NCI-H146 treated with DMSO at 0.1 percent for 48 hours (cell line): Measurements from ENCODE around the gene SINHCAF.
"Not testable (repeated sequence)": the region's sequence is repeated elsewhere in the genome, so short reads cannot be mapped to it uniquely, and the experiment has no call there.

Experiments used
- DNase-seq: peaks from one replicate; lab custom pipeline; 2025; ENCODE audit not compliant: unreplicated experiment; lab: John Stamatoyannopoulos, UW

Gene SINHCAF

GRCh38 chr12:31325877-31326631 lies at the start of gene SINHCAF:
Gene SINHCAF (minus strand): TSS chr12:31326150. CDS start chr12:31298204, 27,946 bp downstream.
- peak; percentile 99 for DNase-seq

- not testable (repeated sequence) for DNase-seq
These were observed 49.5 kb upstream of the SINHCAF start for GRCh38 chr12:31375422-31375821.

- no peak for DNase-seq
These were observed 45.3 kb upstream of the SINHCAF start for GRCh38 chr12:31371256-31371620.

DNA sequence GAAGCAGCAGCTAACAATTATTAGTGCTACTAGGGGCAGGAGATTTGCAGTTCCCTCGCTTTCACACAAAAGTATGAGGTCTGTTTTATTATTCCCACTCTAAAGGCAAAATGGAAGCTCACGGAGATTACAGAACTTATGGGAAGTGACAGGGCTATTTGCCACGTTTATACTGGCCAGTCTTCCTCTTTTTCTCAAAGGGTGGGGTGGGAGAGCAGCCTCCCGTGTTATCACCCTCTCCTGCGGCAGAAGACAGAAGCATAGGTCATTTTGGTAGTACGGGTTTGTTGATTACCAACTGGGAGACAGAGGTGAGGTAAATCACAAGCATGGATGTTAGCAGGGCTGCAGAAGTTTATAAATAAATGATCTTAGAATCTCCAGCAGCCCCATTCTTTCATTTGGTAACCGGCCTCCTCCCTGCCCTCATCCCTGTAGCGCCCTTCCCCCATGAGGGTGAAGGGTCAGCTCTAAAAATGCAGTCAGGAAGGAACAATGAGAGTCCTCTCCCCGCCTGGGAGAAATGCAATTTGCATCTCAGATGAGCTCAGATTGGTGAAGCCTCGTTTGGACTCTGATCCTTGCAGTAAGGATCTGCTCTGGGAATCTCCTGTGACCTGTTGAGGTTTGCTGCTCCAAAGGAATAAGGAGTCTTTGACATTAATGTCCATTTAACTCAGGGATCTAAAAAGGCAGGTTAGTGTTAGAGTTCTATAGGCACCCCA lies 44.7 kb upstream of the SINHCAF start:
- DNase-seq = no peak

GRCh38 chr12:31369712-31370521 lies 44.0 kb upstream of the SINHCAF start:
- no peak for DNase-seq

DNA sequence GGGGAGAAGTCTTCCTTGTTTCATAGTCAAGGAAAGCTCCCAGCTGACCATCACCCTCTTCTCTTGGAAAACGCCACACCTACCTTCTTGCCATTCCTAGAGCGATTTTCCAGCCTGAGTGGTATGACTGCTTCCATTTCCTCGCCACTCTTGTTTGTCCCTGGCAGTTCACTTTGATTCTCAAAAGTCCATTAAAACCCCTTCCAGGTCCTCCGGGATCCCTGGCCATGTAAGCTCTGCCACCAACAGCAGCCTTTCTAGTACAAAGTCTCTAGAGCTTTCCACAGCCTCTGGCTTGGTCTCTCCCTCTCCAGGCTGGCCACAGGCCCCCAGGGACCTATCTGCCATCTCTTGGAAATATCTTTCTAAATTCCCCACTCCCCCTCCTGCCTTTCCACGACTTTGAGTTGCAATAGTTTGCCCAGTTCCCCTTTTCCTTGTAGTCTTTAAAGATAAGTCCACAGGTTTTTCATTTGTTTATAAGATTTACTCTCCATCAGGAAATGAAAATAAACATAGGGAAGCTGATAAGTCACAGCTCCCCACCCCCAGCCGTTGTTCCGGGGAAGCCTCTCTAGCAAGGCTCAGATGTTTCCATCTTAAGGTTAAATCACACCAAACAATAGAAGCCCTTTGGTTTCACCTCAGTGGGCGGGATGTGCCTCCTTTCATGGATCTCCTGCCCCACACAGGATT lies 42.9 kb upstream of the SINHCAF start:
- DNase-seq = no peak

GRCh38 chr12:31366104-31366621 lies 40.2 kb upstream of the SINHCAF start:
- no peak for DNase-seq

DNA sequence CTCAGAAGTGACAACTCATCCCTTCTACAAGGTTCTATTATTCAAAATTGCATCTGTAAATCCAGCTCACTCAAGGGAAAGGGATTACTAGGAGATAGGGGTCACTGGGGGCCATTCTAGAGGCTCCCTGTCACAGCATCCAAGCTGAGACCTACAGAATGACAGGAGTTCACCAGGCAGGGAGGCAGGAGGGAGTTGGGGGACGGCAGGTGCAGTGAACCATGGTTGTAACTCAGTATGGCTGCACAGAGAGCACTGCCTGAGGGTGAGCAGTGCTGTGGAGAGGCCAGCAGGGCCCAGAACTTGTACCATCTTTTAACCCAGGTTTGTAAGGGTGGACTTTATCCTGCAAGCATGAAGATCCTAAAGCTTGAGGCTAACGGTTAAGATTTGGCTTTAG lies 37.9 kb upstream of the SINHCAF start:
- no peak for DNase-seq

DNA sequence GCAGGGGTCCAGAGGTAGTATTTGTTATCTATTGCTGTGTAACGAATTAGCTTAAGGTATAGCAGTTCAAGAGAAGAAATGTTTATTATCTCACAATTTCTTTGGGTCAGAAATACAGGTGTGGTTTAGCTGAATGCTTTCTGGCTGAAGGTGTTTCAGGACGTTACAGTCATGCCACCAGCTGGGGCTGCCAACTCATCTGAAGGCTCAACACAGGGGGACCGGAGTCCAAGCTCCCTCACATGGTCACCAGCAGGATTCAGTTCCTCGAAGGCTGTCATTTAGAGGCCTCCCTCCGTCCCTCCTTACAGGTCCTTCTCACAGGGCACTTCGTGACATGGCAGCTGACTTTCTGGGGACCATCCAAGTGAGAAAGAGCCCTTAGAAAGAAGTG lies 37.5 kb upstream of the SINHCAF start:
- no peak for DNase-seq

GRCh38 chr12:31362759-31363415 lies 36.9 kb upstream of the SINHCAF start:
- peak; percentile 76 for DNase-seq

DNA sequence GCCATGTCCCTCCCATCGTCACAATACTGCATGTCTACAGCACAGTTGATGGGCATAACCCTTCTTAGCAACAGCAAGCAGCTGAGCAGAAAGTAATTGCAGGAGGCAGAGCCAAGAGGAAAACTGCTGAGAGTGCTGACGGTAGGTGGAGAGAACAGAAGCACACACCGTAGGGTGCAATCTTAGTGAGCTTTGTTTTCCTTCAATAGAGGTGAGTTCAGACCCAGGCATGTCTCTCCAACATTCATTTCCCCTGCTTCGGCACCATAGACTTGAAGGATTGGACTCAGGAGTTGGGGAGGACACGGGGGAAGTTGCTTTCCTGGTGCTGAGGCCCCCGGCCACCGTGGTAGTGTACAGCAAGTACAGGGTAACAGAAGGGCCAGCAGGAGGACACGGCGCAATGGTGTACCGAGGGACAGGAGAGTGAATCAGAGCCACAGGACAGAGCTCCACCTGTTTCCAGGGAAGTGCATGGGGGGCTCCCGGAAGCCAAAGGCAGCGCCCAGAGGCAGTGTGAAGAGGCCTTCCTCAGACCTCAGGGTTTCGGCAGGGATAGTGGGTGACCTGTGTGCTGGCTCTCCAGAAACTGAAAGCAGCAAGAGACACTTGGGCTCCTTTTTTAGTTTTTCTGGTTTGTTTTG lies 36.3 kb upstream of the SINHCAF start:
- peak; percentile 88 for DNase-seq

GRCh38 chr12:31361730-31362114 lies 35.8 kb upstream of the SINHCAF start:
- no peak for DNase-seq

DNA sequence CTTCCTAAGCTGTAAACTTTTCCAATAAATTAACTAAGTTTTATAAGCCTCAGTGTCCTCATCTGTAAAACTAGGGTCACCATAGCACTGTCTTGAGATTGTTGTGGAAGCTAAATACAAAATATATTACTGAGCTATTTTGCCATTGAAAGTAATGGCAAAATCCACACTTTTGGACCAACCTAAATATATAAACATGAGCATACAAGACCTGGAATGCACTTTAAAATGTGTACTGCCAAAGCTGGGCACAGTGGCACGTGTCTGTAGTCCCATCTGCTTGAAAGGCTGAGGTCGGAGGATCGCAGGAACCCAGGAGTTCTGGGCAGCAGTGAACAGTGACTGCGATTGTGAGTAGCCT lies 29.8 kb upstream of the SINHCAF start:
- no peak for DNase-seq

DNA sequence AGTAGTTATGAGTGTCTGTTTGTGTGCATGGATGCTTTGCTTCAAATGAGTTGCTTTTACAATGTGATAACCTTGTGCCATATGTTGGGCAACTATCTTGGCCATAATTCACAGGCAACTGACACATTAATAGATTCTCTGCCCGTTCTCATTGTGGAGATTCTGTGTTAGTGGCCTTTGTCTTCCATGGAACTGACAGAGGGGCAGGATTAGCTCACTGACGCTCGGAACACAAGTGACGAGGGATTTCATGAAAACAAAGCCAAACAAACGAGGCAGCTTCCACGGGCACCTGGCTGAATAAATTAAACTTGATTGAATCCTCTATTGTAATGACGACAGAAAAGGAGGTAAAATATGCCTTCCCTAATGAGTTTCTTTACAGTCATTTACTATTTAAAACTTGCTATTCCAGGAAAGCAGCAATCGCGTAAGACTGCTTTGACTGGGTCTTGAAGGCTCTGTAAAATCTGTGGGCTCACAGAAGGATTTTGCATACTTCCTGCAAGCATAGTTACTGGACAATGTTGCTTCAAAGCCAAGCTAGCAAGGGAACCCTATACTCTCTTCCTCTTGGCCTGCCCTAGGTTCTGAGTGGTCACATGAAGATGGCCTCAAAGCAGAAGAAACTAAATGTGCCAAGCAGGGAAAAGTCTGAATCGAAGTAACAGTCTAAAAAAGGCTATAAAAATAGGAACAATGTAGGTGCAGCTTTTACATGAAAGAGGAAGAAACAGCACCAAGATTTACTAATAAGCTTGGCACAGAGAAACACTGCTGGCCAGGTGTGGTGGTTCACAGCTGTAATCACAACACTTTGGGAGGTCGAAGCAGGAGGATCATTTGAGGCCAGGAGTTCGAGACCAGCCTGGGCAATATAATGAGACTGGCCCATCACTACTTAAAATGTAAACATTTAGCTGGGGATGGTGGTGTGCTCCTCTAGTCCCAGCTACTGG lies 28.1 kb upstream of the SINHCAF start:
- peak; percentile 90 for DNase-seq

GRCh38 chr12:31346267-31346666 lies 20.3 kb upstream of the SINHCAF start:
- DNase-seq = no peak

- no peak for DNase-seq
These were observed 17.2 kb upstream of the SINHCAF start for GRCh38 chr12:31343139-31343538.

GRCh38 chr12:31342286-31342685 lies 16.3 kb upstream of the SINHCAF start:
- no peak for DNase-seq

DNA sequence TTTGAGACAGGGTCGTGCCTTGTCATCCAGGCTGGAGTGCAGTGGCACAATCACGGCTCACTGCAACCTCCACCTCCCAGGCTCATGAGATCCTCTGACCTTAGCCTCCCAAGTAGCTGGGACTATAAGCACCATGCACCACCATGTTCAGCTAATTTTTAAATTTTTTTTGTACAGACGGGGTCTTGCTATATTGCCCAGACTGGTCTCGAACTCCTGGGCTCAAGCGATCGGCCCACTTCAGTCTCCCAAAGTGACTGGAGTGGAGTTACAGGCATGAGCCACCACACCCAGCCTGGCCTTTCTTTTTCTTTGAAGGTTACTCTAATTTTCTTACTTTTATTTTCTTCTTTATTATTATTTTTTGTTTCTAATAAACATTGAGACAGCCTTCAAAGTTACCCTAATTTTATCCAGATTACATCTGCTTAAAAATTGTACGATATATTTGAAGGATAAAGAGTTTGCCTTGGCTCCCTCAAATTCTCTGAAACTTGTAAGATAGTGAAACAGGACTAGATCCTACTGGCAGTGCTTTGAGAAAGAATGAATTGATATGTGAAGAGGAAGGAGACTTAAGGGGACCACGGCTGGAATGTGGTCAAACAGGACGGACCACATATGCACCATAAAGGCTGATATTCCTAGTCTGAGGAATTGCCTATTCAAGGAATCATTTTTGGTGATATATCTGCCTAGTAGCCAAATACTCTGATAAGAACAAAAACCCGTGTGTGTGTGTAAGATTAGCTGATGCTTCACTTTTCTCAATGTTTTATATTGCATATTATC lies 14.1 kb upstream of the SINHCAF start:
- no peak for DNase-seq
